Esophagus squamous epithelium (tissue), 5 donors: ENCODE results near the gene MXRA5. TPM values are rescaled to one million over a fixed set of nuclear protein-coding genes. Genes with fewer than 3 reads are reported as not detected.
"Not testable (repeated sequence)": the region's sequence is repeated elsewhere in the genome, so short reads cannot be mapped to it uniquely, and the experiment has no call there.

Experiments used
- DNase-seq: peaks from one replicate; lab custom pipeline; 2025; lab: John Stamatoyannopoulos, UW
- H3K27ac ChIP-seq, 4 donors: fragments of 200-600 bp; sonication (generic); one replicate each; pipeline ENCODE4 v1.5.1; 2016 to 2019; ENCODE audit warnings: mild to moderate bottlenecking in 1 of 4
- H3K27me3 ChIP-seq, 4 donors: fragments of 200-600 bp; sonication (generic); 1 replicate in 3 of 4; 2 replicates in 1 of 4; pipeline versions ENCODE4 v1.5.1 to v1.6.0; 2017 to 2021; ENCODE audit warnings: antibody characterized with exemption in 1 of 4
- H3K36me3 ChIP-seq, 3 donors: fragments of 200-600 bp; sonication (generic); one replicate each; pipeline ENCODE4 v1.5.1; 2016 to 2019
- H3K4me1 ChIP-seq, 3 donors: fragments of 200-600 bp; sonication (generic); one replicate each; pipeline ENCODE4 v1.5.1; 2017 to 2019
- H3K4me3 ChIP-seq, 4 donors: fragments of 200-600 bp; sonication (generic); 1 replicate in 3 of 4; 2 replicates in 1 of 4; pipeline ENCODE4 v1.5.1; 2016 to 2019; ENCODE audit warnings: mild to moderate bottlenecking in 2 of 4, moderate library complexity in 1 of 4
- H3K9me3 ChIP-seq, 3 donors: fragments of 200-600 bp; sonication (generic); one replicate each; pipeline ENCODE4 v1.5.1; 2016 to 2019
- CTCF ChIP-seq, 6 experiments: fragments of 450-650 bp in 4 of 6; fragments of 200-600 bp in 2 of 6; sonication (generic) in 2 of 6; IDR thresholded peaks; one replicate each; pipeline ENCODE4 v1.5.1; 2016 to 2019; ENCODE audit warnings: antibody characterized with exemption in 6 of 6, mild to moderate bottlenecking in 4 of 6, moderate library complexity in 4 of 6
- POLR2A ChIP-seq, 4 donors: fragments of 450-650 bp; IDR thresholded peaks; one replicate each; pipeline ENCODE4 v1.6.1; 2017; ENCODE audit warnings: antibody characterized with exemption in 4 of 4, mild to moderate bottlenecking in 4 of 4, moderate library complexity in 3 of 4
- WGBS, 2 donors: methylation state at CpG; one replicate each; pipeline ENCODE4 v1.1.5; 2018; 5-methylcytosine and 5-hydroxymethylcytosine counted together
- intact Hi-C: fragments of 100-400 bp; cut with DNase I; formaldehyde crosslinking; loops from one replicate; pipeline ENCODE4 v1.15.0; 2022
- total RNA-seq, 4 donors: library from RNA; depleted of rRNA; stranded (reverse); fragments of >200 nt; gene quantifications; one replicate each; pipeline ENCODE4 v1.1.0, GENCODE V29; 2016
- donor health status: DM: yes; HTN: yes; CAD: no.

MXRA5 gene
- total RNA-seq, 4 donors from 2014 or later = 4.3 to 9.9 (median 6.4) TPM

GRCh38 chrX:3384327-3384726 lies 37.9 kb upstream of the MXRA5 start:
- no peak for DNase-seq
- H3K36me3 ChIP-seq = no peaks in the 10 kb centered on the region
- TF ChIP-seq CTCF (IDR thresholded peaks at IDR 0.05) (no peak), POLR2A (IDR thresholded peaks at IDR 0.05) (no peak)
- no peak overlapping the region for H3K4me3 ChIP-seq
- WGBS, 2 donors = 21 to 36% methylated on average over 3 of the region's 3 CpGs
- H3K27ac ChIP-seq = no peak overlapping the region
- H3K27me3 ChIP-seq = no peaks in the 10 kb centered on the region
- intact Hi-C loops = no loop called here
- H3K4me1 ChIP-seq = no peaks in the 10 kb centered on the region
- H3K9me3 ChIP-seq = no peaks in the 10 kb centered on the region

DNA sequence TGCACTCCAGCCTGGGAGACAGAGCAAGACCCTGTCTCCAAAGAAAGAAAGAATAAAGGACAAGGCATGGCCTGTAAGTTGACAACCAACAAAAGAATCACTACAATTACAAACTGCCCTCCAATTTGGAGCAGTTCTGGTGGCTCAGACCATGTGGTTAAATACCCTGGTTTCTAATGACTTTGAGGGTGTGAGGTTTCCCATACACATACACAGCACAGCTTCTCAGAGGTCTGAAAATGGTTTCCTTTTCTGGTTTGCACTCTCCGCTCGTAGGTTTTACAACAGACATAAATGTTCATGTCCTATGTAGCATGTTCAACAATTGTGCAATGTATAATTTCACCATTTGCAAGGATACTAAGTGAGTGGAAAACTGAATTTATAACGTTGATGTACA lies 34.2 kb upstream of the MXRA5 start:
- Histone ChIP-seq H3K4me3 (no peak overlapping the region), H3K9me3 (no peaks in the 10 kb centered on the region), H3K27ac (no peak overlapping the region), H3K4me1 (no peaks in the 10 kb centered on the region), H3K36me3 (no peaks in the 10 kb centered on the region), H3K27me3 (no peaks in the 10 kb centered on the region)
- intact Hi-C loops = no loop called here
- no peak for TF ChIP-seq POLR2A (IDR thresholded peaks at IDR 0.05)
- TF ChIP-seq CTCF (IDR thresholded peaks at IDR 0.05) = no peak
- 50 to 82% methylated on average over 3 of the region's 3 CpGs for WGBS, 2 donors
- no peak for DNase-seq

DNA sequence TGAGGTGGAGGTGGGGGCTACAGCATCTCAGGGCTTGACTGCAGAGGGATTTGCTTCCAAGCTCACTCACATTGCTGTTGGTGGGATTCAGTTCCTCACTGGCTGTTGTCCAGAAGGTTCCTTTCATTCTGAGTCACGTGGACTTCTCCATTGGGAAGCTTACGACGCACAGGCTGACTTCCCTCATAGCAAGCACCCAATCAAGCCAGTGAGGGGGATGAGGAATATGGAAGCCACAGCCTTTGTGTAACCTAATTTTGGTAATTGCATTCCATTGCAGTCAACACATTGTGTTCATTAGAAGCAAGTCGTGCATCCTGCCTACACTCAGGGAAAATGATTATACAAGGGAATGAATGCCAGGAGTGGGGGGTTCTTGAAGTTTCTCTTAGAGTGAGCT lies 32.7 kb upstream of the MXRA5 start:
- intact Hi-C loops = no loop called here
- no peaks in the 10 kb centered on the region for H3K9me3 ChIP-seq
- TF ChIP-seq POLR2A (IDR thresholded peaks at IDR 0.05) = no peak
- TF ChIP-seq CTCF (IDR thresholded peaks at IDR 0.05) = no peak
- H3K4me3 ChIP-seq = no peak overlapping the region
- no peak overlapping the region for H3K27ac ChIP-seq
- DNase-seq = no peak
- no peaks in the 10 kb centered on the region for H3K36me3 ChIP-seq
- 82 to 86% methylated on average over 2 to 3 of the region's 4 CpGs for whole genome bisulfite sequencing, 2 donors
- no peaks in the 10 kb centered on the region for H3K4me1 ChIP-seq
- no peaks in the 10 kb centered on the region for H3K27me3 ChIP-seq

DNA sequence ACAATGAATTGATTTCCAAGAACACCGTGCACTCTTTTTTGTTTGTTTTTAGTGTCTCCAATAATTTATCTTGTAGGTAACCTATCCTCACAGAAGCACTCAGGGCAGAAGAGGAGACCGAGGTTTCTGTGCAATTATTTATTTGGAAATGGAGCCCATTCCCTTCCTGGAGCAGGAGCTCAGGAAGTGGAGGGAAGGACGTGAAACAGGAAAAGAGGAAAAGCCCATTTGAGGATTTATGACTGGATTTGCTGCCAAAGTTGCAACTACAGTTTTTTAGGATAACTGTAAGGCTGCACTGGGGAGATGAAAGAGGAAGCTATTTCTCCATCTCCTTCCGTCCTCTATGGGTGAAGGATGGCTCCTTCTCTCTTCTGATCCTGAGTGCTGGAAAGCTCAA lies 31.7 kb upstream of the MXRA5 start:
- H3K9me3 ChIP-seq = no peaks in the 10 kb centered on the region

DNA sequence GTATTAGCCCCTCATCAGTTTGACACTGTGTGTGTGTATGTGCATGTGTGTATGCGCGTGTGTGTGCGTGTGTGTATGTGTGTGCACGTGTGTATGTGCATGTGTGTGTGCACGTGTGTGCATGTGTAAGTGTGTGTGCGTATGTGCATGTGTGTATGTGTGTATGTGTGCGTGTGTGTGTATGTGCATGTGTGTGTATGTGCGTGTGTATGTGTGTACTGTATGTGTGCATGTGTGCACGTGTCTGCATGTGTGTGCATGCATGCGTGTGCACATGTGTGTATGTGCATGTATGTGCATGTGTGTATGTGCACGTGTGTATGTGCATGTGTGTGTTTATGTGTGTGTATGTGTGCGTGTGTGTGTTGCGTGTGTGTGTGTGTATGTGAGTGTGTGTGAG lies 31.1 kb upstream of the MXRA5 start:
- H3K27me3 ChIP-seq = no peaks in the 10 kb centered on the region
- H3K27ac ChIP-seq = no peak overlapping the region
- no peaks in the 10 kb centered on the region for H3K9me3 ChIP-seq
- H3K4me3 ChIP-seq = no peak overlapping the region
- DNase-seq = no peak
- 81% methylated on average over 13 of the region's 13 CpGs for WGBS, 2 donors
- no peaks in the 10 kb centered on the region for H3K36me3 ChIP-seq
- TF ChIP-seq CTCF (IDR thresholded peaks at IDR 0.05) (no peak), POLR2A (IDR thresholded peaks at IDR 0.05) (no peak)
- intact Hi-C loops = no loop called here
- no peaks in the 10 kb centered on the region for H3K4me1 ChIP-seq

More for the DNA sequence above, 31.7 kb upstream of the MXRA5 start:
- 49 to 71% methylated on average over 4 of the region's 4 CpGs for WGBS, 2 donors
- no peak for DNase-seq
- no peak for TF ChIP-seq CTCF (IDR thresholded peaks at IDR 0.05)
- Histone ChIP-seq H3K36me3 (no peaks in the 10 kb centered on the region), H3K4me1 (no peaks in the 10 kb centered on the region), H3K27me3 (no peaks in the 10 kb centered on the region), H3K27ac (no peak overlapping the region), H3K4me3 (no peak overlapping the region)
- intact Hi-C loops = no loop called here

GRCh38 chrX:3375878-3376508 lies 29.5 kb upstream of the MXRA5 start:
- H3K27me3 ChIP-seq, DNase-seq, H3K27ac ChIP-seq, H3K9me3 ChIP-seq, H3K4me3 ChIP-seq, intact Hi-C loops, H3K4me1 ChIP-seq, H3K36me3 ChIP-seq: not testable (repeated sequence)
- WGBS, 2 donors = 15 to 40% methylated on average over 2 of the region's 2 CpGs
